GM19372 (cell line): ENCODE results near the gene TEX13C.
A peak's percentile ranks its signal among the peaks of the same experiment; 100 is the strongest.
"Not testable (repeated sequence)": the region's sequence is repeated elsewhere in the genome, so short reads cannot be mapped to it uniquely, and the experiment has no call there.

Source experiments
- ATAC-seq: cut with Tn5 transposase; IDR thresholded peaks from one replicate; pipeline ENCODE4 v1.9.1; 2021; ENCODE audit warnings: mild to moderate bottlenecking, low read depth, moderate library complexity; ENCODE audit not compliant: unreplicated experiment

The TEX13C gene

DNA sequence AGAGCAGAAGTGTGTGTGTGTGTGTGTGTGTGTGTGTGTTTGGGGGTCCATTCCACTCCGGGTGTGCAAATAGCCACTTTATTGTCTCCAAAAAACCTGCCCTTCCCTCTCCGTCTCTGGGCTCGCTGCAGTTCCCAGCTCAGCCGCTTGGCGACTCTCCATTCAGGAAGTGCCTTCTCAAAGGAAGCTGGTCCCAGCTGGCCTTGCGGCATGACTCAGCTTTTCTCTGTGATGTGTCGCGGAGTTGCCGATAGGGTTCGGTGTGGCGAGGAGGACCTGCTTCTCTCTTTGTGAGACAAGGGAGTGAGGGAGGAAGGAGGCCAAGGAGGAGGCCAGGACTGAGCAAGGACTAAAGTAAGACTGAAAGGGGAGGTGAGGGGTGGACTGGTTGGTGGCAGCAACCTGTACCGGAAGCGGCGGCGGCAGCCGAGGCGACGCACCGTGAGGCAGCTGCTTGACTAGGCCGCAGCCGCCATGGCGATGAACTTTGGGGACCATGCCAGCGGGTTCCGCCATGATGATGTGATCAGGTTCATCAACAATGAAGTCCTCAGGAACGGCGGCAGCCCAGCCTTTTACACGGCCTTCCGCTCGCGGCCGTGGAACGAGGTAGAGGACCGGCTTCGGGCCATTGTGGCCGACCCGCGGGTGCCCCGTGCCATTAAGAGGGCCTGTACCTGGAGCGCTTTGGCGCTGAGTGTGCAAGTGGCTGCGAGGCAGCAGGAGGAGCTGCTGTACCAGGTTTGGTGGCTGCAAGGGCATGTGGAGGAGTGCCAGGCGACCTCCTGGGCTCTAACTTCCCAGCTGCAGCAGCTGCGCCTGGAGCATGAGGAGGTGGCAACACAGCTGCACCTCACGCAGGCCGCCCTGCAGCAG, at the start of gene TEX13C:
TEX13C (plus strand) TSS at position 226 of the 876 bp plus-strand sequence; CDS start at position 475, 249 bp downstream.
- ATAC-seq = no peak

DNA sequence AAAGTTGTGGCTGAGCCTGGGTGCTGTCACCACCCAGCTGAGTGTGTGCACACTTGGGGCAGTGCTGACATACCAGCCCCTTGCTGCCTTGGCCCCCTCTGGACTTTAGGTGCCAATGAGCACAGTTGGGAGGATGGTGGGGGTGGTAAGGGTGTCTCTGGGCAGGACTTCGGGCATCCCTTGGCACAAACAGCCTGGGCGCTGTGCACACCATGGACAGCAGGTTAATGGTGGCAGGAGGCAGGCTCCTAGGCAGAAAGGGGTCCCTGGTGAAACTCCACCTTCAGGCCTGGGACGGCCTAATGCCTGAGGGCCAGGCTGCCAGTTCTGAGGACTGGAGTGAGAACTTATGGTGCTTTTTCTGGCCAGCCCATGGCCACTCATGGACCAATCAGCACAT, 32.4 kb upstream of the TEX13C start:
- ATAC-seq = no peak

DNA sequence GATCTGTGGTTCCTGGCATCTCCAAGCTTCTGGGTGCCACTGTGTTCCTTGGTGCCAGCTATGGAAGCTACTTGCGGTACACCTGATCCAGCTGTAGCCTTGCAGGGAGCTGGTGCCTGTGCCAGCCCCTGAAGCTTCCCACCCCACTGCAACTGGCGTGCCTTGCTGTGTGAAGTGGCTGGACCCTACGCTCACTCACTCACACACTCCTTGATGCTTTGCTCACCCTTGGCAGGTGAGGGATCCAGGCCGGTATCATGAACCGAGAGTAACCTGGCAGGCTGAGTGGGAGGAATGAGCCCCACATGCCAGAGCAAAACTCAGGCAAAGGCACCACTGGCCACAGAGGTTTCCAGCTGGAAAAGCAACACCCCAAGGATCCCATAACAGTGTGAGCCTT, 31.3 kb upstream of the TEX13C start:
- ATAC-seq = no peak

DNA sequence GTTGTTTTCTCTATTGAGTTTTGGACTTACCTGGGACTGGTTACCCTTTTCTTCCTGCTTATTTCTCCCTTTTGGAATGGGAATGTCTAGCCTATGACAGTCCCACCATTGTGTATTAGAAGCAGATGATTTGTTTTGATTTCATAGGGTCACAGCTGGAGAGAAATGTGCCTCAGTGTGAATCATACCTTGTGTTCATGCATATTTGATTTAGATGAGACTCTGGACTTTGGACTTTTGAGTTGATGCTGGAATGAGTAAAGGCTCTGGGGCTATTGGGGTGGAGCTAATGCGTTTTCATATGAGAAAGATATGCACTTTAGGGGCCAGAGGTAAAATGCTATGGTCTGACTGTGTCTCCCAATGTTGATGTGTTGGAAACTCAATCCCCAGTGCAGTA, 30.5 kb upstream of the TEX13C start:
- ATAC-seq = no peak

DNA sequence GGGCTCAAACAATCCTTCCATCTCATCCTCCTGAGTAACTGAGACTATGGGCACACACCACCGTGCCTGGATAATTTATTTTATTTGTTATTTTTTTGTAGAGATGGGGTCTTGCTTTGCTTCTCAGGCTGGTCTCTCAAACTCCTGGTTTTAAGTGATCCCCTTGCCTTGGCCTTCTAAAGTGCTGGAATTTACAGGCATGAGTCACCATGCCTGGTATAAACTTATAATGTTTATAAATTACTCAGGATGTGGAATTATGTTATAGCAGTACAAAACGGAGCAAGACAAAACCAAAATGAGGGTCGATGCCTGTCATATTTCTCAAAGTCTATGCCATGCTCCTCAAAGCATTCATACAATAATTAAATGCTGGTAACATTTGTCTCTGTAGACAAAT, 29.8 kb upstream of the TEX13C start:
- ATAC-seq = no peak

DNA sequence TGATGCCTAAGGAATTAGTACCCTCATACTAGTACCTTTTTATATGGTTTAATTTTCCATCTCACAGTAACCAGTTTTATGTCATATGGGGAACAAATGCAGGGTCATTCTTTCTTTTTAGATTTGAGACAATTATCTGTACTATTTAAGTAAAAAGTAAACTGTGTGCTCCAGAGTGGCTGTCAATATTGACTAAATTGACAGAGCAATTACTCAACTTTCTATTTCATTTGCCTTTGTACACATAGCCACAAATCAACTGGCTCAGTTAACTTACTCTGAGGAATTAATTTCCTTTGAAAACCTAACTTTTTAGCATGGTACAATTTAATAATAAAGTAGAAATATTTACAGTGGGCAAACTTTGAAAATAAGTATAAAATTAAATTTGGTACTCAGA, 28.5 kb upstream of the TEX13C start:
- no peak for ATAC-seq

DNA sequence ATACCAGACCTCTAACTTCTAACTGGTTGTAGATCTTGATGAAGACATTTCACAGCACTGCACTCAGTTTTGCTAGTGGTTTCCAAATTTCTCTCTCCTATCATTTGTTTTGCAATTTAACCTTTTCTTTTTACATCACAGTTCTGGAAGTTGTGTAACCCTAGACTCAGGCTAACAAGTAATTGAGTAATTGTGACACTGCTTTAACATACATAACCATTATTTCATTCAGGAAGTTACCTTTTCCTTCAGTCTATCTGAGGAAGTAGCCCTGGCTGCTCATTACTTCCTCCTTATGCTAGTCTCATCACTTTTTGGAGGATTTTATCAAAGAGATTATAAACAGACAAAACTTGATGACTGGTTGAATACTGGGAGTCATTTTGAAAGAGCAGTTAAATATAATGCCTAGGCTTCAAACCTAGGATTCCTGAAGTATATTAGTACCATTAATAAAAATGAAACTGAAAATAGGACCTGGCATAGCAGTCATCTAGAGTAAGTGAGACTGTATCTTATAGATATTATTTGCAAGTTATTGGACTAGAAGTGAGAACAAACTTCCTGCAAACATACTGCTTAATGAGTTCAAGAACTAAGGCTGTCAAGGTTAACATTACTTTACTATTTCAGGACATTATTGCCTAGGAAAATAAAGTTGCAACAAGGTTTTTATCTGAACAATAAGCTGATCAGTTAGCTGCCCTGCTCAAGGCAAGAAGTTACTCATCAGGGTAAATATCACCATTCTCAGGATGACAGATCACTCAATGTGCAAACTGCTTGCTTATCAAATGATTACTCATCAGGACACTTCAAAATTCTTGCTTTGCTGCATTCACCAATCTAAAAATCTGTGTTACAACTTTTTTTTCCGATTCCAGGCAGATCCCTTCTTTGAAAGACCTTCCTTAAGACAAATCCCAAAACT, 25.6 kb upstream of the TEX13C start:
- ATAC-seq = no peak

DNA sequence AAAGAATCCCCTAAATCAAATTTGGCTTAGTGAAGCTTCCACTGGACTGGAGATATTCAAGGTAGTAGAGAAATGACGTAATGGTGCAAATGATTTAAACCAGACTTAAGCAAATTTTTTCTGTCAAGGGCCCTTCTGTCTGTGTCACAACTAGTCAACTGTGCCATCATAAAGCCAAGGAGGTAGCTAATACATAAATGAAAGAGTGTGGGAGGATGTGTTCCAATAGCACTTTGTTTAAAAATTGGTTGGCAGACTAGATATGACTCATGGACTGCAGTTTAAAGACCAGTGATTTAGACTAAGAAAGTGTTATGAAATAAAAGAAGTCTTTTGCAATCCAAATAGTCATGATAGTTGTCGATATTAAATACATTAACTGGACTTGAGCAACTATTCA, 24.3 kb upstream of the TEX13C start:
- peak; percentile 70 for ATAC-seq

DNA sequence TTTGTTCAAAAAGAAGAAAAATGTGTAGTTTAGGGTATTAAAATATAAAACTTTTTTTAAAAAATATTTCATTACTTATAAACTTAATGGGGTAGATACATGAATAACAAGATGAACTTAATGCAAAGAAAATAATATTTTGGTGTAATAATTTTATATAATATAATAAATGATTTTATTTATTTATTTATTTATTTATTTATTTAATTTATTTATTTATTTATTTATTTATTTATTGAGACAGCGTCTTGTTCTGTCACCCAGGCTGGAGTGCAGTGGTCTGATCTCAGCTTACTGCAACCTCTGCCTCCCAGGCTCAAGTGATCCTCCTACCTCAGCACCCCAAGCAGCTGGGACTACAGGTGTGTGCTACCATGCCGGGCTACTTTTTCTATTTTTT, 20.8 kb upstream of the TEX13C start:
- no peak for ATAC-seq

DNA sequence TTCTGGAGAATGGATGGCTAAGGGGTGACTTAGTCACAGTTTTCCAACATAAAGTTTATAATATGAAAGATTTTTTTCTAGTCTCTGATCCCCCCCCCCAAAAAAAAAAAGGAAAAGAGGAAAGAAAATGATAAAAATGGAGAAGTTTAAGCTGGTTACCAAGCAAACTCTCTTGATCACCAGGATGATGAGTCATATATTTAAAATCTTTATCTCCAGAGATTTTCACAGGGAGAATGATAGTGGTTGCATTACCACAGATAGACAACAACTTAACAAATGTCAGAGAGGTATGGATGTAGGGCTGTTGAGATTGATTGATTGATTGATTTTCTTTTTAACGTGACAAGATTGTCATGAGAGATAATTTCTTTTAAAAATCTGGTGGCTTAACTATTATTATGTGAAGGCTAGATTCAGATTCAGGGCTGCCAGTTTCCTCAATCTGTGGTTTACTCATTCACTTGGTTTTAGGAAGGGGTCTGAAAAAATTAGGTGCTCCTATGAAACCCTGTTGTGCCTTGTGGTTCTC, 13.3 kb upstream of the TEX13C start:
- ATAC-seq = no peak

DNA sequence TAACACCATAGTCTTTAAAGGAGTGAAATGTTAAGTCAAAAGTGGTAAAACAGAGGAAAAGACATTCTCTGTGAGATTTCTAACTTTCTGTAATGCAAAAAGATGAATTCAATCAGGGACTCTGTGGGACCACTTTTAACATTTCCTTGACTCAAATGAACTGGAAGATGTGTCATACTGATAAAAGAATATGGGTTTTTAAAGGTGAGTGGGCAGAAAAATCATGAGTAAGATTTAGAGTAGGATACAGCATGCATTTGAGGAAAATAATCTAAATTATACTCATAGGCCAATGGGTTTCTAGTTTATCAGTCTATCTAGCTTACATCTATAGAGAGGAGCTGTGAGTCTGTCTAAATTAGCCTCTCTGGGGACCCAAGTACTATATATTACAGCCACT, 11.0 kb upstream of the TEX13C start:
- ATAC-seq = no peak

DNA sequence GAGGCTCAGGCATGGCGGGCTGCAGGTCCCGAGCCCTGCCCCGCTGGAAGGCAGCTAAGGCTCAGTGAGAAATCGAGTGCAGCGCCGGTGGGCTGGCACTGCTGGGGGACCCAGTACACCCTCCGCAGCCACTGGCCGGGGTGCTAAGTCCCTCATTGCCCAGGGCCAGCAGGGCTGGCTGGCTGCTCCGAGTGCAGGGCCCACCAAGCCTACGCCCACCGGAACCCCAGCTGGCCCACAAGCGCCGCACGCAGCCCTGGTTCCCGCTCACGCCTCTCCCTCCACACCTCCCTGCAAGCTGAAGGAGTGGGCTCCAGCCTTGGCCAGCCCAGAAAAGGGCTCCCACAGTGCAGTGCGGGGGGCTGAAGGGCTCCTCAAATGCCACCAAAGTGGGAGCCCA, 505 bp upstream of the TEX13C start:
- ATAC-seq = not testable (repeated sequence)

DNA sequence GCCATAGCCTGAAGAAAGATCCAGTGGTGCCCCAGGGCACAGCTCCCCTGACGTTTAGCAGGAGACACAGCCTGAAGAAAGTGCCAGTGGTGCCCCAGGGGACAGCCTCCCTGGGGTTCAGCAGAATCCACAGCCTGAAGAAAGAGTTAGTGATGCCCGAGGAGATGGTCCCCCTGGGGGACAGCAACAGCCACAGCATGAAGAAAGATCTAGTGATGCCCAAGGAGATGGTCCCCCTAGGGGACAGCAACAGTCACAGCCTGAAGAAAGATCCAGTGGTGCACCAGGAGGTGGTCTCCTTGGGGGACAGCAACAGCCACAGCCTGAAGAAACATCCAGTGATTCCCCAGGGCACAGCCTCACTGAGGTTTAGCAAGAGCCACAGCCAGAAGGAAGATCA, 2.8 kb downstream of the TEX13C start:
- no peak for ATAC-seq

DNA sequence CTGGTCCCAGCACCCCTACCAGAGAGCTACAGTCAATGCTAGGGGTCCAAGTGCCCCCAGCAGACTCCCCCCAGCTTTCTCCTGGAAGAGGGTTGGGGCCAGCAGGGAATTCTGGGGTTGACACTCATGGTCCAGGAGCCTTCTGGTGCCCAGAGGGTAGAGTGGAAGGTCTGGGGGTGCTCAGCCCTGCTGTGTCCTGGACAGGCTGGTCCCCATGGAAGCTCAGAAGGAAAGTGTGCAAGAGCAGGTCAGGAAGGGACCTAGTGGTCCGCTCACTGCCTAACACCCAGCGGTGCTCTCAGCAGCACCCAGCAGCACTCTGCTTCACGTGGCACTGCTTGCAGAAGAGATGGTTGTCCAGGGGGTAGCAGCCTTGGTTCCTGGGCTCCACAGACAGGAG, 6.9 kb downstream of the TEX13C start:
- no peak for ATAC-seq

DNA sequence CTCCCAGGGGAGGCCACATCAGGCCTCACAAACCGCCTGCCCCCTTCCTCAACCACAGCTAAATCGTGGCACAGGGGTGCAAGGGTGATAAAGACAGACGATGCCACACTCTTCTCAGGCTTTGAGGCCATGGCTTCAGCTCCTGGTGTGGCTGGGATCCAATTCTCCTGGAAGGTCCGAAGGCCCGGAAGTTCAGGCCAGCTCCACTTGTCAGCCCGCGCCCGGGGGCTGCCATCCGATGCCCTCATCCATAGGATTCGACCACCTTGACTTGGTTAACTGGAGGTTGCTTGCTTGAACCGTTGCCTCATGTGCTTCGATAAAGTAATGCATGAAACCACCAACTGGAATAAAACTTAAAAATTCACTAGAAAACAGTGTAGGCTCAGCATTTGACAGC, 8.2 kb downstream of the TEX13C start:
- ATAC-seq = no peak

DNA sequence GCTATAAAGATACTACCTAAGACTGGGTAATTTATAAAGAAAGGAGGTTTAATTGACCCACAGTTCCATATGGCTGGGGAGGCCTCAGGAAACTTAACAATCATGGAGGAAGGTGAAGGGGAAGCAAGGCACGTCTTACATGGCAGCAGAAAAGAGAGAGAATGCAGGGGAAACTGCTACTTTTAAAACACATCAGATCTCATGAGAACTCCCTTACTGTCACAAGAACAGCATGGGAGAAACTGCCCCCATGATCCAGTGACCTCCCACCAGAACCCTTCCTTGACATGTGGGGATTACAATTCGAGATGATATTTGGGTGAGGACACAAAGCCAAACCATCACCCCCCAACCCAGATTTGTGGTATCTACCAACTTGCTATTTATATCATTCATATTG, 13.9 kb downstream of the TEX13C start:
- ATAC-seq = no peak

DNA sequence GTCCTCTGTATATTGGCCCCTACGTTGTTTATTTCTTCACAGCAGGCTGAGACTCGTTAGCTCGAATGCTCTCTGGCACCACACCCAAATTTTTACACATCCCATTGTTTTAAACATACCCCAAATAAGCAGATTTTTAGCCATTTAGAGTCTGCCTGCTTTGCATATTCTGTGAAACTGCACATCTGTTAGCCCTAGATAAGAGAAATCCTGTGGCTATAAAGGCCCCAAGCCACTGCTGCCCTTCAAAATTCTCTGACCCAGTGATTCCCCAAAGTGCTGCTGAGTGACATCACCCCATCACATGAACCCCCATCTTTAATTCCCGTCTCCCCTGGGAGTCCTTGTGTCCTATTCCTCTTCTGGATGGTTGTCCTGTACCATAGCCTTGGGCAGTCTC, 20.8 kb downstream of the TEX13C start:
- ATAC-seq = no peak

DNA sequence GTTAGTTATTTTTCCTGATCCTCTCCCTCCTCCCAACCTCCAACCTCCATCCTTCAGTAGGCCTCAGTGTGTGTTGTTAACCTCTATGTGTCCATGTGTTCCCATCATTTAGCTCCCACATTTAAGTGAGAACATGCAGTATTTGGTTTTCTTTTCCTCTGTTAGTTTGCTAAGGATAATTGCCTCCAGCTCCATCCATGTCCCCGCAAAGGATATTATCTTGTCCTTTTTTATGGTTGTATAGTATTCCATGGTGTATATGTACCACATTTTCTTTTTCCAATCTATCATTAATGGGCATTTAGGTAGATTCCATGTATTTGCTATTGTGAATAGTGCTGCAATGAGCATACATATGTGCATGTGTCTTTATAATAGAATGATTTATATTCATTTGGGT, 54.5 kb downstream of the TEX13C start:
- ATAC-seq = no peak
